Skin epidermis (tissue), 12 donors: ENCODE results near the gene SRPK3.

Source experiments
- H3K27ac ChIP-seq, 21 experiments: fragments of 200-600 bp; sonication (generic) in 11 of 21; one replicate each; pipeline ENCODE4 v1.5.0; 2020; ENCODE audit warnings: mild to moderate bottlenecking in 3 of 21, inconsistent platforms in 2 of 21, moderate library complexity in 2 of 21
- H3K4me3 ChIP-seq, 7 experiments: fragments of 200-600 bp; sonication (generic) in 2 of 7; one replicate each; pipeline ENCODE4 v1.5.0; 2020; ENCODE audit warnings: inconsistent platforms in 2 of 7, mild to moderate bottlenecking in 2 of 7, moderate library complexity in 1 of 7

Gene SRPK3

DNA sequence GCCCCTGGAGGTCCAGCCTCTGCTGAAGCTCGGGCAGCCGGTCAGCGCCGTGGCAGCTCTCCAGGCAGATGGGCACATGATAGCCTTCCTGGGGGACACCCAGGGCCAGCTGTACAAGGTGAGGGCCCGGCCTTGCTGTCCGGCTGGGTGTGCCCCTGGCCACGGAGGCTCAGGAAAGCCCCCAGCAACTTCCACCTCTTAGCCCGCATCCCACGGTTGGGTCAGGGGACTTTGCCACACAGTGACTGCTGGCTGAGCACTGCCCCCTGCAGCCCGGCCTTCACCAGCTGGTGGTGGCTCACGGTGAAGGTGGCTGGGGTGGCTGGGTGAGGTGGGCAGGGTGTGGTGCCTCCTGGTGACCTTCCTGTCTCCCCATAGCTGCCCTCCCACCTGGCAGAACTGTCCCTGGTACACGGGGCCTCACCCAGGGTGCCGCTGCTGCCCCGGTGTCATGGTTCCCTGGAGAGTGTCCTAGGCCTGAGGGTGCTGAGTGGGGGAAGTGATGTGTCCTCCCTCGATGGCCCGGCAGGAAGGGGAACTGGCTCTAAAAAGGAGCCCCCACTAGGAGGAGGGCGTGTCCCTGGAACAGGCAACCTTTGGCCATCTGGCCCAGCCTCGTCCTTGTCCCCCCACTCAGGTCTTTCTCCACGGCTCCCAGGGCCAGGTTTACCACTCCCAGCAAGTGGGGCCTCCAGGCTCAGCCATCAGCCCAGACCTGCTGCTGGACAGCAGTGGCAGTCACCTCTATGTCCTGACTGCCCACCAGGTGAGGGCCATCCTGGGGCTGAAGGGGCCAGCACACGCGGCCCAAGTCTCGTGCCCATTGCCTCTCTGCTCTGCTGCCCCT is 12.3 kb upstream of the SRPK3 start:
- Histone ChIP-seq H3K4me3 (no peak overlapping the region), H3K27ac (no peak overlapping the region)

DNA sequence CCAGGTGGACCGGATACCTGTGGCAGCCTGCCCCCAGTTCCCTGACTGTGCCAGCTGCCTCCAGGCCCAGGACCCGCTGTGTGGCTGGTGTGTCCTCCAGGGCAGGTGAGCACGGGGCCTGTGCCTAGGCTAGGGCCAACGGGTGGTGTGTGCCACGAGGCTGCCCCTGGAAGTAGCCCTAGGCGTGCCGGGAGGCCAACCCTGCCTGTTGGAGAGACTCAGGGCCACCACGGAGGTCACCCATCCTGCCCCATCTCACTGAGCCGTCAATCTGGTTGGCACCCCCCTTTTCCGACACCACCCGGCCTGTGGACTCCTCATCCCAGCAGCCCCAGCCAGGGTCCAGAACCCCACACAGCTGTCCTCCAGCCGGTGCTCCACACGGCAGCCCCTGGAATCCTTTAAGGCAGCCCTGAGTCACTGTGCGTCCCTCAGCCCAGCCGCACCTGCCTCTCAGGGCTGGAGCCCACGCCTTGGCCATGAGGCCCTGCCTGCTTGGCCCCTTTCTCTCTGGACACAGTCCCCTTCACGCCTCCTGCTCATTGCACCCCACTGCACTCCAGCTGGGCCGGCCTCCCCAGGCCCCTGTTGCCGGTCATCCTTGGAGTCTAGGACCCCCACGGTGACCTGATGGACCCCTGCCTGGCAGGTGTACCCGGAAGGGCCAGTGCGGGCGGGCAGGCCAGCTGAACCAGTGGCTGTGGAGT is 11.5 kb upstream of the SRPK3 start:
- no peak overlapping the region for H3K4me3 ChIP-seq

DNA sequence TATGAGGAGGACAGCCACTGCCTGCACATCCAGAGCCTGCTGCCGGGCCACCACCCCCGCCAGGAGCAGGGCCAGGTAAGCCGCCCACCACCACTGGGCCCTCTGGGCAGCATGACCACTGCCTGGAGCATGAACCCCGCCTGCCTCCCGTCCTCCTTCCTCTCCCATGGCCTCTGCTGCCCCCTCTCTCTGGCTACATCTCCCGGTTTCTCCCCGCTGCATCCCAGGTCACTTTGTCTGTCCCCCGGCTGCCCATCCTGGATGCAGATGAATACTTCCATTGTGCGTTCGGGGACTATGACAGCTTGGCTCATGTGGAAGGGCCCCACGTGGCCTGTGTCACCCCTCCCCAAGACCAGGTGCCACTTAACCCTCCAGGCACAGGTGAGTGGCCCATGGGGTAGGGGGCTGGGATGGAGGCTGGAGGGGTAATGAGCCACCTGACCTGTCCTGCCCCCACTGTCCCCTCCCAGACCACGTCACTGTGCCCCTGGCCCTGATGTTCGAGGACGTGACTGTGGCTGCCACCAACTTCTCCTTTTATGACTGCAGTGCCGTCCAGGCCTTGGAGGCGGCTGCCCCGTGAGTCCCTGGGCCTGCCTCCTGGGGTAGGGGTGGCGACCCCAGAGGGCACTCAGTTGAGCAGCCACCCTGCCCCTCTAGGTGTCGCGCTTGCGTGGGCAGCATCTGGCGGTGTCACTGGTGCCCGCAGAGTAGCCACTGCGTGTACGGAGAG is 10.8 kb upstream of the SRPK3 start:
- H3K4me3 ChIP-seq = no peak overlapping the region
- H3K27ac ChIP-seq = no peak overlapping the region

More for the DNA sequence above, 11.5 kb upstream of the SRPK3 start:
- no peak overlapping the region for H3K27ac ChIP-seq

DNA sequence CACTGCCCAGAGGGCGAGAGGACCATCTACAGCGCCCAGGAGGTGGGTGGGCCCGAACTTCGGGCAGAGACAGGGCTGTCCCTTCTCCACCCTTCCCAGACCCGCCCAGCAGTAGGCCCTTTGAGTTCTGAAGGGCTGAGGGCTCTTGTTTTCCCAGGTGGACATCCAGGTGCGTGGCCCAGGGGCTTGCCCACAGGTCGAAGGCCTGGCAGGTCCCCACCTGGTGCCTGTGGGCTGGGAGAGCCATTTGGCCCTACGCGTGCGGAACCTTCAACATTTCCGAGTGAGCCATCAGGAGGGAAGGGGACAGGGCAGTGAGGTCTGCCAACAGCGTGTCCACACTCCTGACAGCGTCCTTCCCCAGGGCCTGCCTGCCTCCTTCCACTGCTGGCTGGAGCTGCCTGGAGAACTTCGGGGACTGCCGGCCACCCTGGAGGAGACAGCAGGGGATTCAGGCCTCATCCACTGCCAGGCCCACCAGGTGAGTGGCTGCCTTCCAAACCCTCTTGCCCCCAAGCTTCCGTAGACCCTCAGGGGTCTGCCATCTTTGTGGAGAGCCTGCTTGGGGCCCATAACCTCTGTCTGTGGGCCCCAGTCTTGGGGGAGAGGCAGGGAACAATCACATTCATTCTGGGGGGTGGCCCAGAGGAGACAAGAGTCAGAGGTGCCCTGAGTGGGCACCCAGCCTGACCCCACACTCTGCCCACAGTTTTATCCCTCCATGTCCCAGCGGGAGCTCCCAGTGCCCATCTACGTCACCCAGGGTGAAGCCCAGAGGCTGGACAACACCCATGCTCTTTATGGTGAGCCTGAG is 10.0 kb upstream of the SRPK3 start:
- H3K4me3 ChIP-seq = no peak overlapping the region
- no peak overlapping the region for H3K27ac ChIP-seq

DNA sequence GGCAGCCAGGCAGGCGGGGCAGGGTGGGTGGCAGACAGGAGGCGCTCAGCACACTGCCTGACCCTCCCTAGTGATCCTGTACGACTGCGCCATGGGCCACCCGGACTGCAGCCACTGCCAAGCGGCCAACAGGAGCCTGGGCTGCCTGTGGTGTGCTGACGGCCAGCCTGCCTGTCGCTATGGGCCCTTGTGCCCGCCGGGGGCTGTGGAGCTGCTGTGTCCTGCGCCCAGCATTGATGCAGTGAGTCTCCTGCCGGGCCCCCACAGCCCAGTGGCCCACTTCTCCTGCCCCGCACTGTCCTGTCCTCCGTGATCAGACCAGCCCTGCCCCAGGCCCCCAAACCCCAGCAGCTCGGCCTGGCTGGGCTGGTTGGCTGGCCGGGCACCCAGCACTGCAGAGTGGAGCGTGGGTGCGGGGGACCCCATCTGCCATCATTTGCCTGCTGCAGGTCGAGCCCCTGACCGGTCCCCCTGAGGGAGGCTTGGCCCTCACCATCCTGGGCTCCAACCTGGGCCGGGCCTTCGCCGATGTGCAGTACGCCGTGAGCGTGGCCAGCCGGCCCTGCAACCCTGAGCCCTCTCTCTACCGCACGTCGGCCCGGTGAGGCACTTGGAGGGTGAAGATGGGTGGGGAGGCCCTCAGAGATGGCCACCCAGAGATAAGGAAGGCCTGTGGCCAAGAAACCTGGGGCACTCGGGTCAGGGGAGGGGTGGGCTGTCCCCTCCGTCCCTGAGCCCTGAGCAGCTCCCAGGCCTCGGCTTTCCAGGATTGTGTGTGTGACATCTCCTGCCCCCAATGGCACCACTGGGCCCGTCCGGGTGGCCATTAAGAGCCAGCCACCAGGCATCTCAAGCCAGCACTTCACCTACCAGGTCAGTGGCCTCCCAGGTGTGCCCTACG is 9.2 kb upstream of the SRPK3 start:
- Histone ChIP-seq H3K27ac (no peak overlapping the region), H3K4me3 (no peak overlapping the region)

DNA sequence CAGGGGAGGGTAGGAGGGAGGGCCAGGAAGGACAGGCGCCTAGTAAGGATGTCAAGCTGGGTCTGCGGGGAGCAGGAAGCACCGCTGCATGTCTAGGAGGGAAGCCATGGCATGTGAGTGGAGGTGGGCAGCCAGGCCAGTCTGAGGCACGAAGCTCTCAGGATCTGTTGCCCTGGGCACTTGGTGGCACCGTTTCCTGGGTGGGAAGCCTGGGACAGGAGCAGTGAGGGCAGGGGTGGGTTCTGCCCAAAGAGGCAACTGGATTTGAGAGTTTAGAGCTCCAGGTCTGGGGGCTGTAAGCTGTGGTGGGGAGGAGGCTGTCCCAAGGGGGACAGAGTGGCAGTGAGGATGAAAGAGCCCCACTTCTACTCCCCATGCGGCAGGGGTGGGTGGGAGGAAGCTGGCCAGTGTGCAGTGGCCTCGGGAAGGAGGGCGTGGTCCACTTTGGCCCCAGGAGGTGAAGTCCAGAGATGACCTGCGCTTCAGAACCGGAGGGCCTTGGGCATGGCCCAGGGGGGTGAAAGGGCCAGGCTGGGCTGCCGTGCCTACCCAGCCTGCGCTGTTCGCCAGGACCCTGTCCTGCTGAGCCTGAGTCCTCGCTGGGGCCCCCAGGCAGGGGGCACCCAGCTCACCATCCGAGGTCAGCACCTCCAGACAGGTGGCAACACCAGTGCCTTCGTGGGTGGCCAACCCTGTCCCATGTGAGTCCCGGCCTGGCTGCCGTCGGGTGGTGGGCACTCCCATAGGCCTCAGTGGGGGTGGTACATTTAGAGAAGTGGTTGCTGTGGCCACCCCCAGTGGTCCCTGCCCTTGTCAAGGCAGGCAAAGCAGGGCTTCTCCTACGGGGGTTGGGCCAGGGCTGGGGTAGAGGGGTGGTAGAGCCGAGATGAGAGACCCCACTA is 8.3 kb upstream of the SRPK3 start:
- H3K27ac ChIP-seq = no peak overlapping the region

DNA sequence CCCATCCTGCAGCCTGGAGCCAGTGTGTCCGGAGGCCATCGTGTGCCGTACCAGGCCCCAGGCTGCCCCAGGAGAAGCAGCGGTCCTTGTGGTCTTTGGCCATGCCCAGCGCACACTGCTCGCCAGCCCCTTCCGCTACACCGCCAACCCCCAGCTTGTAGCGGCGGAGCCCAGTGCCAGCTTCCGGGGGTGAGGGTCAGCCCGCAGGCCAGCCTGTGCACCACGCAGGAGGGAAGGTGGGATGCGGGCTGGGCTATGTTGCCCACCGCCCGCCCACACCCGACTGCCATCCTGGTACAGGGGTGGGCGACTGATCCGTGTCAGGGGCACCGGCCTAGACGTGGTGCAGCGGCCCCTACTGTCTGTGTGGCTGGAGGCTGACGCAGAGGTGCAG is 7.6 kb upstream of the SRPK3 start:
- Histone ChIP-seq H3K27ac (no peak overlapping the region), H3K4me3 (no peak overlapping the region)

More for the DNA sequence above, 8.3 kb upstream of the SRPK3 start:
- H3K4me3 ChIP-seq = no peak overlapping the region

DNA sequence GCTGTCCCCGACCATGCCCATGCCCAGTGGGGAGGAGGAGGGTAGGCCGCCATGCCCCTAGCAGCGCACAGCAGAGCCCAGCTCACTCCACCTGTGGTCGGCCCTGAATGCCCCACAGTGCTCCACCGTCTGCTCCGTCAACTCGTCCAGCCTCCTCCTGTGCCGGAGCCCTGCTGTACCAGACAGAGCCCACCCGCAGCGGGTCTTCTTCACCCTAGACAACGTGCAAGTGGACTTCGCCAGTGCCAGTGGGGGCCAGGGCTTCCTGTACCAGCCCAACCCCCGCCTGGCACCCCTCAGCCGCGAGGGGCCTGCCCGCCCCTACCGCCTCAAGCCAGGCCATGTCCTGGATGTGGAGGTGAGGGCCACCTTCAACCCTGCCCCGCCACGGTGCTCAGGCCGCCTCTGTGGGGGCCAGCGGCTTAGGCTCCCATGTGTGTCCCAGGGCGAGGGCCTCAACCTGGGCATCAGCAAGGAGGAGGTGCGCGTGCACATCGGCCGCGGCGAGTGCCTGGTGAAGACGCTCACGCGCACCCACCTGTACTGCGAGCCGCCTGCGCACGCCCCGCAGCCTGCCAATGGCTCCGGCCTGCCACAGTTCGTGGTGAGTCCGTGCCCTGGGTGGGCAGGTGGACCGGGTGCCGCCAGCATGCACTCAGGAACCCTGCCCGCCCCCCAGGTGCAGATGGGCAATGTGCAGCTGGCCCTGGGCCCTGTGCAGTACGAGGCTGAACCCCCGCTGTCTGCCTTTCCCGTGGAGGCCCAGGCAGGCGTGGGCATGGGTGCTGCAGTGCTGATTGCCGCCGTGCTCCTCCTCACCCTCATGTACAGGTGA is 6.9 kb upstream of the SRPK3 start:
- Histone ChIP-seq H3K4me3 (no peak overlapping the region), H3K27ac (no peak overlapping the region)

DNA sequence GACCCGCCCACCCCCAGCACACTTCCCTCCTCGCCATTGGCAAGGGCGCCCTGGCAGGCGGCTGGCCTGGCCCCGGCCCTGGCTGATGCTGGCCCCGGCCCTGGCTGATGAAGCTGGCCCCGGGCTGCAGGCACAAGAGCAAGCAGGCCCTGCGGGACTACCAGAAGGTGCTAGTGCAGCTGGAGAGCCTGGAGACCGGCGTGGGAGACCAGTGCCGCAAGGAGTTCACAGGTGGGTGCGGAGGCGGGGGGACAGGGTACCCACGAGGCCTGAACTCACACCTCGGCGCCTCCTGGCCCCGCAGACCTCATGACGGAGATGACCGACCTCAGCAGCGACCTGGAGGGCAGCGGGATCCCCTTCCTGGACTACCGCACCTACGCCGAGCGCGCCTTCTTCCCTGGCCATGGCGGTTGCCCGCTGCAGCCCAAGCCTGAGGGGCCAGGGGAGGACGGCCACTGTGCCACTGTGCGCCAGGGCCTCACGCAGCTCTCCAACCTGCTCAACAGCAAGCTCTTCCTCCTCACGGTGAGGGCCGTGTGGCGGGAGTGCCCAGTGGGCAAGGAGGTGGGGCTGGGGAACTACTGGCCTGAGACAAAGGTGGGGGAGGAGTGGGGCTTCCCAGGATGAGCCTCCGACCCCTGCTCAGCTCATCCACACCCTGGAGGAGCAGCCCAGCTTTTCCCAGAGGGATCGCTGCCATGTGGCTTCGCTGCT is 6.1 kb upstream of the SRPK3 start:
- H3K4me3 ChIP-seq = no peak overlapping the region
- H3K27ac ChIP-seq = no peak overlapping the region

DNA sequence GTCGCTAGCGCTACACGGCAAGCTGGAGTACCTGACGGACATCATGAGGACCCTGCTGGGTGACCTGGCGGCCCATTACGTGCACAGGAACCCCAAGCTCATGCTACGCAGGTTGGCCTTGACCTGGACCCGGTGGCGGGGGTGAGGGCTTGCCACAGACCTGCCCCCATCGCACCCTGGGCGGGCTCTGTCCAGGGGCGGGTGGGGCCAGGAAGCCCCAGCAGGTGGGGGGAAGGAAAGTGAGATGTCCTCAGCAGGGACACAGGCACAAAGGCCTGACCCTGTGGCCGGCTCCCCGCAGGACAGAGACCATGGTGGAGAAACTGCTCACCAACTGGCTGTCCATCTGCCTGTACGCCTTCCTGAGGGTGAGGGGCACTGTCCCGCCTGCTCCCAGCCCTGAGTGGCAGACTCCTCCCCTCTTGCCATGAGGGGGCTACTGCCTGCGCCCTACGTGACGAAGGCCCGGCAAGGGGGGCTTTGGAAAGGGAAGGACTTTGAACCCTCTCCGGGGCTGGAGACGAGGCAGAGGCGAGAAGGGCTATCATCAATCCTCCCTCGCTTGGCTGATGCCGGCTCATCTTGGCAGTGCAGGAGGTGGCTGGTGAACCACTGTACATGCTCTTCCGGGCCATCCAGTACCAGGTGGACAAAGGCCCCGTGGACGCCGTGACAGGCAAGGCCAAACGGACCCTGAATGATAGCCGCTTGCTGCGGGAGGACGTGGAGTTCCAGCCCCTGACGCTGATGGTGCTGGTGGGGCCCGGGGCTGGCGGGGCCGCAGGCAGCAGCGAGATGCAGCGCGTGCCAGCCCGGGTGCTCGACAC is 5.3 kb upstream of the SRPK3 start:
- H3K27ac ChIP-seq = no peak overlapping the region

DNA sequence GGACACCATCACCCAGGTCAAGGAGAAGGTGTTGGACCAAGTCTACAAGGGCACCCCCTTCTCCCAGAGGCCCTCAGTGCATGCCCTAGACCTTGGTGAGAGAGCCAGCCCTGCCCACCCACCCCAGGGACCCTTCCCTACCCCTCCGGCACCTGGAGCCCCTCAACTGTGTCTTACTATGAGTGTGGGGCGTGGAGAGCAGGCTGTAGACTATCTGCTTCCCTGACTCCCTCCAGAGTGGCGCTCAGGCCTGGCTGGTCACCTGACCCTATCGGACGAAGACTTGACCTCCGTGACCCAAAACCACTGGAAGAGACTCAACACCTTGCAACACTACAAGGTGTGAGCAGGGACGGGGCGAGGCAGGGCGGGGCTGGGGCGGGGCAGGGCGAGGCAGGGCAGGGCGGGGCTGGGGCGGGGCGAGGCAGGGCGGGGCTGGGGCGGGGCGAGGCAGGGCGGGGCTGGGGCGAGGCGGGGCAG is 4.7 kb upstream of the SRPK3 start:
- H3K27ac ChIP-seq = no peak overlapping the region
- H3K4me3 ChIP-seq = no peak overlapping the region

More for the DNA sequence above, 5.3 kb upstream of the SRPK3 start:
- H3K4me3 ChIP-seq = no peak overlapping the region

DNA sequence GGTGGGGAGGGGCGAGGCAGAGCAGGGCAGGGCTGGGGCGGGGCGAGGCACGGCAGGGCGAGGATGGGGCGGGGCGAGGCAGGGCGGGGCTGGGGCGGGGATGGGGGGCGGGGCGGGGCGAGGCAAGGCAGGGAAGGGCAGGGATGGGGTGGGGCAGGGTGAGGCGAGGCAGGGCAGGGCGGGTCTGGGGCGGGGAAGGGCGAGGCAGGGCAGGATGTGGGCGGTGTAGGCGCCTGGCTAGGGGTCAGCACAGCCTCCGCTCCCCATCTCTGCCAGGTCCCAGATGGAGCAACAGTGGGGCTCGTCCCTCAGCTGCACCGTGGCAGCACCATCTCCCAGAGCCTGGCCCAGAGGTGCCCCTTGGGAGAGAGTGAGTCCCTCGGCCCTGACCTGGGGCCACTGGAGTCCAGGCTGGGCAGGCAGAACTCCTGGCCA is 4.2 kb upstream of the SRPK3 start:
- no peak overlapping the region for H3K4me3 ChIP-seq
- no peak overlapping the region for H3K27ac ChIP-seq

DNA sequence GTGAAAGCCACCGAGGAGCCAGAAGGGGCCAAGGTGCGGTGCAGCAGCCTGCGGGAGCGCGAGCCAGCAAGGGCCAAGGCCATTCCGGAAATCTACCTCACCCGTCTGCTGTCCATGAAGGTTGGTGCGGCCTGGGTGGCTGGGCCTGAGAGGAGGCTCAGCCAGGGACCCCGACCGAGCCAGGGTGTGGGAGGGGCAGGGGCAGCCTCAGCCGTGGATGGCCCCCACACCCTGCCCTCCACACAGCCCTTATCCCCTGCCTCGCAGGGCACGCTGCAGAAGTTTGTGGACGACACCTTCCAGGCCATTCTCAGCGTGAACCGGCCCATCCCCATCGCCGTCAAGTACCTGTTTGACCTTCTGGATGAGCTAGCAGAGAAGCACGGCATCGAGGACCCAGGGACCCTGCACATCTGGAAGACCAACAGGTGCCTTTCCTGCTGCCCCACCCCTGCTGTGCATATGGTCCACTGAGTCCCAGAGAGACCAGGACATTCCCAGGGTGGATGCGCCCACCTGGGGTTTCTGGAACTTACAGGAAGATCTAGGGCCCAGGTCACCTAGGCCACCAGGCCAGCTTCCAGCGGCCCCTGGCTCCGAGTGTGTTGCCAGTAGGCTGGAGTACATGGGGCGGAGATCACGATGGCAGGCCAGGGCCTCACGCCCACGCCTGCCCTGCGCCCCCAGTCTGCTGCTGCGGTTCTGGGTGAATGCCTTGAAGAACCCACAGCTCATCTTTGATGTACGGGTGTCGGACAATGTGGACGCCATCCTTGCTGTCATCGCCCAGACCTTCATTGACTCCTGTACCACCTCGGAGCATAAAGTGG is 3.4 kb upstream of the SRPK3 start:
- Histone ChIP-seq H3K4me3 (no peak overlapping the region), H3K27ac (peak overlapping the region in 1 of 21 experiments; percentile 21)

DNA sequence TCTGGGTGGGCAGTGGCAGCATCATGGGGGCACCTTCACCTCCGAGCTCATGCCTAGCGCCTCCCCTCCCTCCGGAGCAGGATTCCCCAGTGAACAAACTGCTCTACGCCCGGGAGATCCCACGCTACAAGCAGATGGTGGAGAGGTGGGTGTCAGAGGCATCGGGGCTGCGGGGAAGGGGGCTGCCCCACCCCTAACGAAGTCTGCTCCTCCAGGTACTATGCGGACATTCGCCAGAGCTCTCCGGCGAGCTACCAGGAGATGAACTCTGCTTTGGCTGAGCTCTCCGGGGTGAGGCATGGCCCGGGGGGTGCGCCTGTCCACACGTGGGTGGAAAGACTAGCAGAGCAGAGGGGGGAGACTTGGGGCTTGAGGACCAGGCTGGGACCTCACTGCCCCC is 2.7 kb upstream of the SRPK3 start:
- Histone ChIP-seq H3K27ac (peak overlapping the region in 1 of 21 experiments; percentile 21), H3K4me3 (no peak overlapping the region)
